GM12872 (cell line): ENCODE results near the gene OTUD3.

Experiments used
- TF ChIP-seq, protein P1 (sequence below): IDR thresholded peaks from 3 replicates; pipeline ENCODE4 v1.5.1; 2011; ENCODE audit warnings: low read depth, mild to moderate bottlenecking, low read length, moderate library complexity; ENCODE audit not compliant: insufficient read depth

Gene OTUD3

DNA sequence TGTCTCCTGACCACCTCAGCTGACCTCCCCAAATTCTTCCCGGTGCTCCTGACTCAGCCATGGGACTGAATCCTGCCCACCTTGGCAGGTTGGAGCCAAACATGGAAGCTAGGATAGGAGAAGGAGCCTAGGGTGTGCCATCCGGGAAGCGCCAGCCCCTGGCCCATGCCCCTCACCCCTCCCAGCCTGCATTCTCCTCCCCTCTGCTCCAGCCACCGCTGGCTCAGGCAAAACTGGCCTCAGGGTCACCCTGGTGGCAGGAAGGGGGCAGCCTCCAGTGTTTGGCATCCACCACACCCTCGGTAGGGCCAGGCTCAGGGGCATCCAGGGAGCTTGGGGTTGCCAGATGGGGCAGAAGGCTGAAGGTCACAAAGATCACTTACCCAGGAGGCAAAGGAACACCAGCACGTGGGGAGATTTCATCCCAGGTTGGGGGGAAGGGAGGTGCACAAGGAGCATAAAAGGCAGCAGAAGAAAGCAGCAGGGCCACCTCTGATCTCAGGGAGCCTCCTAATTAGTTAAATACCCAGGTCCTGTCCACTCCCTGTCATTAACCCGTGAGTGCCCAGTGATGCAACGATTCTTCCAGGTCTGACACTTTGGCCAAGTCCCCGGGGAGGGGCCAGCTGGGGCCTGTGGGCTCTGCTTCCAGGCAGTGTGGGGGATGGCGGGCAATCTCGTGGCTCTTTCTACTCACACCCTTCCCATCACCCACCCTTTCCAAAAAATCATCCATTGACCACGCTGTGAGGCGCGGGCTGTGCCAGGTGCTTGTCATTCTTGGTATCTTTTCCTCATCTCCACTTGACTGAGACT lies 41.1 kb downstream of the OTUD3 start, which contains the start of gene PLA2G2E:
Gene PLA2G2E, minus strand, starts transcription at position 481 of the 816 bp plus-strand sequence. Its CDS starts 58 bp downstream, at position 423.
- TF ChIP-seq, protein P1, sequence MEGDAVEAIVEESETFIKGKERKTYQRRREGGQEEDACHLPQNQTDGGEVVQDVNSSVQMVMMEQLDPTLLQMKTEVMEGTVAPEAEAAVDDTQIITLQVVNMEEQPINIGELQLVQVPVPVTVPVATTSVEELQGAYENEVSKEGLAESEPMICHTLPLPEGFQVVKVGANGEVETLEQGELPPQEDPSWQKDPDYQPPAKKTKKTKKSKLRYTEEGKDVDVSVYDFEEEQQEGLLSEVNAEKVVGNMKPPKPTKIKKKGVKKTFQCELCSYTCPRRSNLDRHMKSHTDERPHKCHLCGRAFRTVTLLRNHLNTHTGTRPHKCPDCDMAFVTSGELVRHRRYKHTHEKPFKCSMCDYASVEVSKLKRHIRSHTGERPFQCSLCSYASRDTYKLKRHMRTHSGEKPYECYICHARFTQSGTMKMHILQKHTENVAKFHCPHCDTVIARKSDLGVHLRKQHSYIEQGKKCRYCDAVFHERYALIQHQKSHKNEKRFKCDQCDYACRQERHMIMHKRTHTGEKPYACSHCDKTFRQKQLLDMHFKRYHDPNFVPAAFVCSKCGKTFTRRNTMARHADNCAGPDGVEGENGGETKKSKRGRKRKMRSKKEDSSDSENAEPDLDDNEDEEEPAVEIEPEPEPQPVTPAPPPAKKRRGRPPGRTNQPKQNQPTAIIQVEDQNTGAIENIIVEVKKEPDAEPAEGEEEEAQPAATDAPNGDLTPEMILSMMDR, result no peak

DNA sequence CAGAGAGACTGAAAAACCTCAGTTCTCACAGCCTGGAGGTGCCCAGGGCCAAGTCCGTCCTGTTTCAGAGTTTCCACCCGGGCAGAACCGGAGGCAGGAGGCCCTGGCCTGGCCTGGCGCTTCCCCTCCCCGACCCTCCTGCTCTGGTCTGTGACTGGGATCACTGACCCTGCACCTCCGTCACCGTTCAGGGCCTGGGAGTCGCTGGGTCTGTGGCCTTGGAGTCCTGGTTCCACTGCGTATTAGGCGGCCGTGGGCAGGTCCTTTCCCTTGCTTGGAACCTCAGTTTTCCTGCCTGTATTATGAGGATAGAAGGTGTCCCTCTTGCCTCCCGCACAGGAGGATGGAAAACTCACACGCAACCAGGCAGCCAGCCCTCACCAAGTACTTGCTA lies 41.8 kb downstream of the OTUD3 start:
- TF ChIP-seq, protein P1, result no peak

DNA sequence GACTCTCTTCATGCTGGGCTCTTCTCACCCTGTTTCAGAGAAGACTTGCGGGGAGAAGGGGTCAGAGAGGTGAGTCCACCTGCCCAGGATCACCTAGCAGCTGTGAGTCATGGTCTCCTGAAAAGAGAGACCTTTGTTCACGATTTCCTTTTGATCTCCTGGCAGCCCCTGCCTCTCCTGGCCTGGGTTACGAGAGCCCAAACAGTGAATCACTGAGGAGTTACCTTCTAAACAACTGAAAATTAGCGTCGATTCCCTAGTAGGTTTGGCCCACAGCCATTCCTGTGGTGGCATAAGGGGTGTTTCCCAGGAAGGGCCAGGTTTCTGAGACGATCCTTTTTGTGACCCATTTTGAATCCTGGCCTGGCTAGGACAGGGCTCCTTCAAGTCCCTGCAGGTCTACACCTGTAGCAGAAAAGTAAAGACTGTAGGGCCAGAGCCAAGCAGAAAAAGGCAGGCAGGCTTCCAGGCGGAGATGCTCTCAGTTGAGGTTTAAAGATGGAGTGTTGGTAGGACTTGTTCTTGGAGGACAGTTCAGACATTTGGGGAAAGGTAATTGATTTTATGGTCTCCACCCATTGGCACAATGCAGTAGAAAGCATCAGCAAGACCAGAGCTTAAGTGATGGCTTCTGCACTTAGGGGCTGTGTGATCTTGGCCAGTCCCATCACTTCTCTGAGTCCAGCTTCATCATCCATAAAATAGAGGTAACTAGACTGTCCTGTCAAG lies 43.3 kb downstream of the OTUD3 start:
- TF ChIP-seq, protein P1, result no peak

DNA sequence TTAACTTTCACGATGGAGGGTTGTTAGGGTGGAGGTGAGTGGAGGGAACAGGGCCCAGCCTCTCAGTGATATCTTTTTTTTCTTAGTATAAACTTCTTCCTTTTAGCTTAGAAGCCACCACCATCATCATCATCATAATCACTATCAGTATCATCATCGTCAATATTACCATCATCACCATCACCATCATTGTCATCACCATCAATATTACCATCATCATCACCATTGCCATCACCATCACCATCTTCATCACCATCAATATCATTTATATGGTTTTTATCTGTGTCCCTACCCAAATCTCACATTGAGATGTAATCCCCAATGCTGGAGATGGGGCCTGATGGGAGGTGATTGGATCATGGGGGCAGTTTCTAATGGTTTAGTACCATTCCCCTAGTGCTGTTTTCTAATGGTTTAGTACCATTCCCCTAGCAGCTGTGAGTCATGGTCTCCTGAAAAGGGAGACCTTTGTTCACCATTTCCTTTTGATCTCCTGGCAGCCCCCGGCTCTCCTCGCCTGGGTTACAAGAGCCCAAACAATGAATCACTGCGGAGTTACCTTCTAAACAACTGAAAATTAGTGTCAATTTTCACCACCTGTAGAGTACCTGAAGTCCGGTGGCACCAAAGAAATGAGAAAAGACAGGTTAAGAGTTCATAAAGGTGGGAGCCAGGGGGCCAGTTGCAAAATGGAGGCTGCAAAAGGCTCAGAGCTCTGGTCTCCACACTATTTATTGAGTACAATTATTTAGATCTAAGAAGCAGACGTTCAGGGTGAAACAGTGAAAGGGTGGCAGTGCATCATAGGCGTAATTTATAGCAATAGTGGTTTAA lies 44.3 kb downstream of the OTUD3 start:
- TF ChIP-seq, protein P1, result no peak

DNA sequence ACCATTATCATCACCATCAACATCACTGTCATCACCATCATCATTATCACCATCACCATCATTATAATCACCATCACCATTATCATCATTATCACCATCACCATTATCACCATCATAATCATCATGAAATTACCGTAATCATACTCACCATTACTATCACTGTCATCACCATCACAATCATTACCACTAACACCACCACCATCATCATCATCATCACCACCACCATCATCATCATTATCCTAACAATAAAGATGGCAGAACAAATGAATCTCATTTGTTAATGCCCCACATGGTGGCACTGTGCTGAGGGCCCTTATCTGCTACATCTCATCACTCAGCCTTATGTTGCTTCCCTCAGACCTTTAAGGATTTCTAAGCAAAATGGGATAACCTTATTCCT lies 50.7 kb downstream of the OTUD3 start:
- TF ChIP-seq, protein P1, result no peak

DNA sequence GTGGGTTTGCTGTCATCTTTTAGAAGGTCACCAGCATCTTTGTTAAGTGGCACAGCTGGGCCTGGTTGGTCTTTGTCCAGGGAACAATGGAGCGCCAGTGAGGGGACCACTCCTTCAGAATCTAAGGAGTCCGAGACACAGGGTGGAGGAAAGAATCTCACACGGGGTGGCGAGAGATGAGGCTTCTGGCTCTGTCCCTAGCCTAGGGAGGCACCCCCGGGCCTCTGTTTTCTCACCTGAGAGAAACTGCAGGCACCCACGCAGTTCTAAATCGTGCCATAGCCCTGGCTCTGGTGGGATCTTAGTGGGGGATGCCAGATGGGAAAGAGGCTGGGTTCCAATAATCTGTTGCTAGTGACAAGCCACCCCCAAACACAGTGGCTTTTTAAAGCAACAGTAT lies 52.1 kb downstream of the OTUD3 start:
- TF ChIP-seq, protein P1, result no peak
